Natural killer cell treated with Interleukin-12 subunit alpha and Interleukin-12 subunit beta and Interleukin-15 and Interleukin-18, amount 100 ng/mL, for 72 hours (primary cell): ENCODE data around the gene DTX1. TPM values are rescaled to one million over a fixed set of nuclear protein-coding genes. Genes with fewer than 3 reads are reported as not detected.

Experiments
- ATAC-seq, 2 donors: fragments of 150-1000 bp; cut with Tn5 transposase in 1 of 2; sonication (Bioruptor Pico), chemical (Tn5 transposase) in 1 of 2; 2 replicates each; pipeline ENCODE4 v1.10.0; 2021
- DNase-seq: peaks from one replicate; pipeline ENCODE4 v3.0.0; 2022; ENCODE audit warnings: low spot score
- H3K27ac Mint-ChIP-seq, 2 donors: 1 replicate in 1 of 2; 2 replicates in 1 of 2; pipeline ENCODE4 v1.8.0; 2022; ENCODE audit warnings: mixed read lengths in 2 of 2, mild to moderate bottlenecking in 1 of 2, moderate library complexity in 1 of 2
- H3K27me3 Mint-ChIP-seq, 2 donors: 1 replicate in 1 of 2; 2 replicates in 1 of 2; pipeline ENCODE4 v1.8.0; 2022; ENCODE audit warnings: mixed read lengths in 2 of 2
- H3K36me3 Mint-ChIP-seq: one replicate; pipeline ENCODE4 v1.8.0; 2022; ENCODE audit warnings: mixed read lengths
- H3K4me1 Mint-ChIP-seq, 2 donors: 1 replicate in 1 of 2; 2 replicates in 1 of 2; pipeline ENCODE4 v1.8.0; 2022; ENCODE audit warnings: low read depth in 2 of 2, mixed read lengths in 2 of 2, mild to moderate bottlenecking in 1 of 2
- H3K4me3 Mint-ChIP-seq: one replicate; pipeline ENCODE4 v1.8.0; 2022; ENCODE audit warnings: mixed read lengths
- H3K9me3 Mint-ChIP-seq: 2 replicates; pipeline ENCODE4 v1.8.0; 2022; ENCODE audit warnings: mixed read lengths
- total RNA-seq, 2 donors: library from RNA; stranded (reverse); gene quantifications; one replicate each; pipeline ENCODE4 v1.2.3, GENCODE V29; 2022

The DTX1 gene
- total RNA-seq, 2 donors from 2014 or later = 1.2 TPM; not detected in 1

DNA sequence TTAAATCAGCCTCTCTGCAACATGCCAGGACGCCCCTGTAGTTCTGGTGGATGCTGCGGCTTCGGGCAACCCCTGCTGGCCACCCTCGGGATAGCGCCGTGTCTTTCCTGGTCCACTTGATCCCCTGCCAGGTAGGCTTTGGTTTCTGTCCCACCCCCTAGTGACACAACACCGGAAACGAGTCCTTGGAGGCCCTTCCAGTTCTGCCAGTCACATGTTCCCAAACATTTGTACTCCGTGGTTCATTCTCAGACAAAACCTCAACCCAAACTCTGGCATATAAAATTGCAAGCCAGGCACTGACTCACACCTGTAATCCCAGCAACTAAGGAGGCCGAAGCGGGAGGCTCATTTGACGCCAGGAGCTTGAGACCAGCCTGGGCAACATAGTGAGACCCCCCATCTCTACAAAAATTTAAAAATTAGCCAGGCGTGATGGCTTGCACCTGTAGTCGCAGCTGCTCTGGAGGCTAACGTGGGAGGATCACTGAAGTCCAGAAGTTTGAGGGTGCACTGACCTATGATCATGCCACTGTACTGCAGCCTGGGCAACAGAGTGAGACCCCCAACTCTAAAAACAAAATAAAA, 42.0 kb downstream of the DTX1 start:
- H3K27ac Mint-ChIP-seq = no peak overlapping the region
- no peak for DNase-seq
- peak; percentile 55 to 64 for ATAC-seq
- no peak overlapping the region for H3K4me3 Mint-ChIP-seq
- H3K9me3 Mint-ChIP-seq = no peaks in the 10 kb centered on the region
- peaks cover 4 to 5% of the 10 kb centered on the region in 2 donors for H3K4me1 Mint-ChIP-seq
- H3K36me3 Mint-ChIP-seq = no peaks in the 10 kb centered on the region
- no peaks in the 10 kb centered on the region for H3K27me3 Mint-ChIP-seq

DNA sequence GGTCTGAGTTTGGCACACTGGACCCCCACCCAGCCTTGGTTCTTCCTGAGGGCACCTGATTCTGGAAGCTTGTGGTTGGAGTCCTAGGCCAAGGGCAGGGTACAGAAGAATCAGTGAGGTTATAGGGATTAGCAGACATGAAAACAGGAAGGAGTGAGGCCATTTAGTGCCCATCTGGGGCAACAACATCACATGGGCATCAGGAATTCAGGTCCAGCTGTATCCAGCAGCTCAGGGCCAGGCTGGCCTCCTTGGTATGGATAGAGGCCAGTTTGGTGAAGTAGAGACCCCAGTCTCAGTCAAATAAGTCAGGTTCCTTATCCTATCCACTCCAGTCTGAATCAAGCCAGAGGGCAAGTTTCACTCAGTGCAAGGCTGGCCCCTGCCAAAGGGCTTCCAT, 42.8 kb downstream of the DTX1 start:
- Mint-ChIP-seq H3K27ac (no peak overlapping the region), H3K36me3 (no peaks in the 10 kb centered on the region), H3K4me3 (no peak overlapping the region), H3K9me3 (no peaks in the 10 kb centered on the region), H3K27me3 (no peaks in the 10 kb centered on the region), H3K4me1 (peaks cover 4 to 5% of the 10 kb centered on the region in 2 donors)
- ATAC-seq (no peak), DNase-seq (no peak)

DNA sequence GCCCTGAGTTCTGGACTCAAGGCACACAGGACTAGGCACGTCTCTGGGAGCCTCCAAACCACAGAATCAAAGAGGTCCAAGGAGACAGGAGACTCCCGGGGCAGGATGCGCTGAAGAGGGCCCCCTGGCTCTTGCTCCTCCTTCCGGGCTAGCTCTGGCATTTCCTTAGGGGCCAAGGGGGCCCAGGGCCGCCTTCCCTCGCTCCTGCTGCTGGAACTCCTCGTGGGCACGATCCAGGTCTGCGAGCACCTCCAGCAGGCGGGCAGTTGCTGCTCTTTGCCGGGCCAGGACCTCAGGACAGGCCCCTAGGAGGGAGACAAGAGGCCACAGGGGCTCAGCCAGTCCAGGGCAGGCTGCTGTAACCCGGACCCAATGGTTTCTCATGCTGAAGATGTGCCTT, 43.2 kb downstream of the DTX1 start:
- H3K4me3 Mint-ChIP-seq = no peak overlapping the region
- H3K4me1 Mint-ChIP-seq = peaks cover 4 to 5% of the 10 kb centered on the region in 2 donors
- H3K27ac Mint-ChIP-seq = no peak overlapping the region
- no peak for DNase-seq
- H3K36me3 Mint-ChIP-seq = no peaks in the 10 kb centered on the region
- no peaks in the 10 kb centered on the region for H3K9me3 Mint-ChIP-seq
- ATAC-seq = no peak
- no peaks in the 10 kb centered on the region for H3K27me3 Mint-ChIP-seq

DNA sequence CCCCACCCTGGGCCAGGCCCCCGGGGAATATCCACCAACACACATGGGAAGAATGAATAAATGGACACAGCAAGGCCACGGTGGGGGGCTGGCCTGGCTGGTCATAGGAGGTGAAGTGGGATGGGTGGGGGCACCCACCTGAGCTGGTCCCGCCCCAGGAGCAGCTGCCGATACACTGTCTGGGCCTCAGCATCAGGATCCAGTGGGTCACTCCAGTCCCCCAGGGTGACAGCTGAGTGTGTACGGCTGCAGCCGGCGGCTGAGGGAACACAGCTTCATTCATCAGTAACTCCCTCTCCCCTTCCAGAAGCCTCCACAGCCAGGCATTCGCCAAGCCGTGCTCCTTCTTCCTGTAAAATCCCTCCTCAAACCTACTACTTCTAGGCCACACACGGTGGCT, 45.2 kb downstream of the DTX1 start:
- no peak for ATAC-seq
- peaks cover 0 to 8% of the 10 kb centered on the region in 2 donors for H3K27me3 Mint-ChIP-seq
- no peaks in the 10 kb centered on the region for H3K4me1 Mint-ChIP-seq
- no peaks in the 10 kb centered on the region for H3K9me3 Mint-ChIP-seq
- no peak overlapping the region for H3K27ac Mint-ChIP-seq
- DNase-seq = no peak
- H3K4me3 Mint-ChIP-seq = no peak overlapping the region
- H3K36me3 Mint-ChIP-seq = no peaks in the 10 kb centered on the region

DNA sequence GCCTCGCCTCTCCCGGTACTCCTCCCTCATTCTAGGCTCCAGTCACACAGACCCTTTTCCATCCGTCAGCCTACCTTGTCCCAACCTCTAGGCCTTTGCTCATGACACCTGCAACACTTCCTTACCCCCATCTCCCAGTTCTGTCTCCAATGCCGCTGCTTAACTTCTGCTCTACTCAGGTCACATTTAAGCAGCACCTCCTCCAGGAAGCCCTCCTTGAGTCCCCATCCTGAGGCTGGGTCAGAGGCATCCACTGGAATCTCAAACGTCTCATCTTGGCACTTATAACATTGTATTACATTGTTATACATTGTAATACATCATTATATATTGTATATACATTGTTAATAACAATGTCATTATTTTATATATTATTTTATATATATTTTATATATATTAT, 46.3 kb downstream of the DTX1 start:
- Mint-ChIP-seq H3K36me3 (no peaks in the 10 kb centered on the region), H3K9me3 (no peaks in the 10 kb centered on the region), H3K27ac (no peak overlapping the region), H3K4me1 (no peaks in the 10 kb centered on the region), H3K27me3 (peaks cover 0 to 8% of the 10 kb centered on the region in 2 donors), H3K4me3 (no peak overlapping the region)
- DNase-seq (no peak), ATAC-seq (no peak)

DNA sequence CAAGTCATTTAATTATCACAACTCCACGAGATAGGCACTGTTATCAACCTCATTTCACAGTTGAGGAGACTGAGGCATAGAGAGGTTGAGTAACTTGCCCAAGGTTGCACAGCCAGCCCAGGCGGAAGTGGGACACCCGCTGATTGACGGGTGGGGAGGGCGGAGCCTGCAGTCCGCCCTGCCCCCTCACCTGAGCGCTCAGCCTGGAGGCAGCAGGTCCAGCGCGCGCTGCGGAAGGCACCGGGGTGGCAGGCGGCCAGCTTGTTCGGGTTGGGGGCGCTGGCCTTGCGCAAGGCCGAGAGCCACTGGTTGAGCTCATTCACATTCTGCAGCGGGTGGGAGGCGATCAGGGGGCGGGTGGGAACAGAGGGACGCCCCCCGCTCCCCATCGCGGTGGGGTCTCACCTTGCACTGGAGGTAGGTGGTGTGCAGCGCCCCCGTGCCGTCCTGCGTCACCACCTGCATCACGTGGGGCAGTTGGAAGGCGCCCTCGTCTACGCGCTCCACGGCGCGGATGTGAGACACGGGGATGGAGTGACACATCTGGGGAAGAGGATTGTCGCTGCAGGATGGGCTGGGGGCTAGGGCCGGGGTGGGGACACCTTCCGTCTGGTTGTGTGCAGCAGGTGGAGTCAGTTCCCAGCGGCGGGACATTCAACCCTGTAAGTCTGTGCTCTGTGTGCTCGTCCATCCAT, 47.4 kb downstream of the DTX1 start:
- Mint-ChIP-seq H3K27ac (no peak overlapping the region), H3K4me1 (no peaks in the 10 kb centered on the region), H3K9me3 (no peaks in the 10 kb centered on the region), H3K36me3 (no peaks in the 10 kb centered on the region), H3K4me3 (peak overlapping the region; percentile 30), H3K27me3 (peaks cover 0 to 8% of the 10 kb centered on the region in 2 donors)
- DNase-seq = no peak
- ATAC-seq = peak; percentile 60 to 74

DNA sequence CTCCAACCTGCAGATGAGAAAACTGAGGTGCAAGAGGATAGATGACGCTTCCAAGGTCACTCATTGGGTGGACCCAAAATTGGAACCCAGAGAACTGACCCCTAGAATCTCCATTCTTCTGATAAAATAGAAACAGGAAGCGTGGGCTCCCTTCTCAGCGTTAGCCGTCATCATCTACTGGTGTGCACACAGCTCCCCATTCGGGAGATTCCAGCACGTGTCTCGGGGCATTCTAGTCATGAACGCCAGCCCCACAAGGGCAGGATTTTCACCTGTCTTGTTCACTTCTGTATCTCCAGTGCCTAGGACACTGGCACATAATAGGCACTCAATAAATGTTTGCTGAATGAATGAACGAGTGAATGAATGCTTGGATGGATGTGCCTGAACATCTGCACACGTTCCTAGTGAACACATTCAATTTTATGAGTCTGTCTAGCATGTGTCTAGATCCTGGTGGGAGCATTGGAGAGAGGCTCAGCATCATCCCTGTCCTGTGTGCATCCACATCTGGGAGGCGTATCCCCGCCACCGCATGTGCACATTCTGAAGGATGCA, 48.5 kb downstream of the DTX1 start:
- Mint-ChIP-seq H3K4me1 (no peaks in the 10 kb centered on the region), H3K9me3 (no peaks in the 10 kb centered on the region), H3K4me3 (no peak overlapping the region), H3K27me3 (peaks cover 0 to 8% of the 10 kb centered on the region in 2 donors), H3K27ac (no peak overlapping the region), H3K36me3 (no peaks in the 10 kb centered on the region)
- DNase-seq (no peak), ATAC-seq (no peak)

DNA sequence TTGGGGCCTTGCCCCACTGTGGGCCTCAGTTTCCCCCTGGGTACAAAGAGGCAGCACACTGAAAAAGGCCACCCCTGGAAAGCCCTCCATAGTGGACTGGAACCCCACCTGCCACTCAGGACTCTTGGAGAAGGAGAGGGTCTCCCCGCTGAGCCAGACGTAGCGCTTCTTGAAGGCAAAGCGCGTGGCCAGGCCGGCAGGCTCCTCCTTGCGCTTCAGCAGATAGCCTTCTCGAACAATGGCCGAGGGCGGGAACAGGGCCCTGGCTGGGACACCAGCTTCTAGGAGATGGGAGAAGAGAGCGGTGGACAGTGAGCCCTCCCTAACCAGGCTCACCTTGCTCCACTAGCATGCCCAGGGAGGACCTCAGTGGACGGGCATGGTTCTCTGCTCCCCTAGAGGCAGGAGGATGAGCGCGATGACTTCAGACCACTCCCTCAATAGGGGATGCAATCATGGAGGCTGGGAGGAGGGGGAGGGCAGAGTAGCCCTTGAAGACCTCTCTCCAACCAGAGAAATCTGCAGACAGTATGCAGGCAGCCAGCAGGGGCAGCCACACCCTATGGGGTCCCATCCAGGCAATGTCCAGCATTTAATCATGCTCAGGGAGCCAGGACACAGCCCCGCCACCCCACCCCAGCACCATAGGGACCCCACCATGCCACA, 49.2 kb downstream of the DTX1 start:
- Mint-ChIP-seq H3K36me3 (no peaks in the 10 kb centered on the region), H3K4me3 (no peak overlapping the region), H3K4me1 (peaks cover 0 to 3% of the 10 kb centered on the region in 2 donors), H3K27ac (no peak overlapping the region), H3K27me3 (peaks cover 0 to 8% of the 10 kb centered on the region in 2 donors), H3K9me3 (no peaks in the 10 kb centered on the region)
- ATAC-seq (no peak), DNase-seq (no peak)

DNA sequence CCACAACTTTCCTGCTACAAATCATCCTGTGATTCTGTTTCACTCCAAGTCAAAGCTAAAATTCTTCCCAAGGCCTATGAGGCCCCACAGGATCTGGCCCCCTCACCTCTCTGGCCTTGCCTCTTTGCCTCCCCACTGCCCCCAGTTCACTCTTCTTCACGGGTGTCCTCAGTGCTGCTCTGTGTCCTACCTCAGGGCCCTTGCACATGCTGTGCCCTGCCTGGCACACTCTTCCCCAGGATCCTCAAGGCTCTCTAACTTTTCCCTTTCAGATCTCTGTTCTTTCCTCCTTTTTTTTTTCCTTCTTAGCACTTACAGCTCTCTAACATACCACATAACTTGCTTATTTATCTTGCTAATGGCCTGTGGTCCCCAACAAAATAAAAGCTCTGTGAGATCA, 49.8 kb downstream of the DTX1 start:
- DNase-seq (no peak), ATAC-seq (no peak)
- Mint-ChIP-seq H3K4me3 (no peak overlapping the region), H3K36me3 (no peaks in the 10 kb centered on the region), H3K9me3 (no peaks in the 10 kb centered on the region), H3K27me3 (peaks cover 0 to 11% of the 10 kb centered on the region in 2 donors), H3K27ac (no peak overlapping the region), H3K4me1 (peaks cover 0 to 3% of the 10 kb centered on the region in 2 donors)

DNA sequence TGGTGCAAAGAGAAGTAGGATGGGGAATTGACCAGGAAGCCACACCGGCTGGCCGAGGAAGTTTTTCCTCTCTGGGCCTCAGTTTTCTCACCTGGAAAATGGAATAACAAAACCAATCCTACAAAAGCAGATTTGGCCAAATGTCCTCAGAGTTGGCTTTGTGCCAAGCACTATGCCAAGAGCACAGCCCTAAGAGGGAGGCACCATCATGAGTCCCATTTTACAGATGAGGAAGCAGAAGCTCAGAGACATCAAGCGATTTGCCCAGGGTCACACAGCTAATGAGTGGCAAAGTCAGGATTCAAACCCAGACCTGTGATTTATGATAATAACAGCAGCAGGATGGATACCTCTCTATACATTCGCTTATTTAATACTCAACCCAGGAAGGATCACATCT, 51.8 kb downstream of the DTX1 start:
- no peak for DNase-seq
- H3K4me1 Mint-ChIP-seq = peaks cover 0 to 3% of the 10 kb centered on the region in 2 donors
- peaks cover 0 to 15% of the 10 kb centered on the region in 2 donors for H3K27me3 Mint-ChIP-seq
- no peak for ATAC-seq
- H3K27ac Mint-ChIP-seq = no peak overlapping the region
- H3K9me3 Mint-ChIP-seq = no peaks in the 10 kb centered on the region
- H3K4me3 Mint-ChIP-seq = no peak overlapping the region
- no peaks in the 10 kb centered on the region for H3K36me3 Mint-ChIP-seq

DNA sequence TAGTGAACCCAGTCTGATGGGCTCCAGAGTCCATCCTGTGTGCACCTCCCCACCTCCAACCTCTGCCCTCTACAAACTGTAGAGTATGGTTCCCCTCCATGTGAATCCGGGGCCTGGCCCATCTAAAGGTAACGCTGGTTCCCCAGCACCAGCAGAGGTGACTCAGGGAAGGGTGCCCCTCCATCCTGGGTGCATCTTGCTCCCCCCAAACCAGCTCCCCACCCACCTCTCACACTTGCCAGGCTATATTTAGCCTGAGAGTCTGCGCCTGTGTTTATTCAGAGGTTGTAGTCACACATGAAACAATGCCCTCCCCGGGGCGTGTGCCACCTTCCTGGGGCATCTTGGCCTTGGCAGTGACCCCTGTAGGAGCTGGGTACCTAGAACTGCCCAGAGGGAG, 52.8 kb downstream of the DTX1 start:
- H3K27ac Mint-ChIP-seq = no peak overlapping the region
- no peak for ATAC-seq
- H3K27me3 Mint-ChIP-seq = peaks cover 0 to 15% of the 10 kb centered on the region in 2 donors
- H3K9me3 Mint-ChIP-seq = no peaks in the 10 kb centered on the region
- H3K36me3 Mint-ChIP-seq = no peaks in the 10 kb centered on the region
- no peak for DNase-seq
- H3K4me1 Mint-ChIP-seq = peaks cover 0 to 3% of the 10 kb centered on the region in 2 donors
- H3K4me3 Mint-ChIP-seq = no peak overlapping the region

DNA sequence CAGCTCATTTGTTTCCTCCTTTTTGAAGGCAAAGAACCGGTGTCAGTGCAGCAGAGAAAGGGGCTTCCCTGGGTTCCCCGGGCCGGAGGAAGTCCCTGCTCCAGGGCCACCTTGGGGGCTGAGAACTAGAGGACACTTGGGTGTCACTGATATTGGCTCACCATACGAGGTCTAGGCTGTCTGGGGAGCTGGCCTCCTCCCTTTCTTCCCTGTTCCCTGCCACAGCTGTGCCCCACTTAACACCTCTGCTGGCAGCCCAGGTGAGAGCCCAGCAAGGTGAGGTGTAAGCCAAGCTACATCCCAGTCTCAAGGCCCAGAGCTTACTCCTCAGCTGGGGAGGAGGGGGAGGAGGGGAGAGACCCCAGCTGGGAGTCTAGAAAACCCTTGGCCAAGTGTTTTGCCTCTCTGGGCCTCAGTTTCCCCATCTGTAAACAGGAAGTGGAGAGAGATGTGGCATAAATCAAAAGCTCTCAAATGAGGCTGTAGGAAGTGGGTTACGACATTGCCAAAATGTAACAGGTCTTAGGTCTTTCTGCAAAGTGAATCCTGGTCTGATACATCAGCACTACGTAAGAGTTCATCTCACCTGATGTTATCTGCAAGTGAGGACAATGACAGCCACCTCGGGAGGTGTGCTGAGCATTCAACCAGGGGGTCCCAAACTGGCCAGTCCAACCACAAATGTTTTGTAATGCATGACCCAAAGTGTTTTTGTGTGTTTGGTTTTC, 53.5 kb downstream of the DTX1 start:
- no peak overlapping the region for H3K27ac Mint-ChIP-seq
- DNase-seq (no peak), ATAC-seq (no peak)
- H3K4me3 Mint-ChIP-seq = no peak overlapping the region
- H3K36me3 Mint-ChIP-seq = no peaks in the 10 kb centered on the region
- H3K27me3 Mint-ChIP-seq = peaks cover 0 to 13% of the 10 kb centered on the region in 2 donors
- H3K4me1 Mint-ChIP-seq = peaks cover 0 to 3% of the 10 kb centered on the region in 2 donors
- no peaks in the 10 kb centered on the region for H3K9me3 Mint-ChIP-seq

DNA sequence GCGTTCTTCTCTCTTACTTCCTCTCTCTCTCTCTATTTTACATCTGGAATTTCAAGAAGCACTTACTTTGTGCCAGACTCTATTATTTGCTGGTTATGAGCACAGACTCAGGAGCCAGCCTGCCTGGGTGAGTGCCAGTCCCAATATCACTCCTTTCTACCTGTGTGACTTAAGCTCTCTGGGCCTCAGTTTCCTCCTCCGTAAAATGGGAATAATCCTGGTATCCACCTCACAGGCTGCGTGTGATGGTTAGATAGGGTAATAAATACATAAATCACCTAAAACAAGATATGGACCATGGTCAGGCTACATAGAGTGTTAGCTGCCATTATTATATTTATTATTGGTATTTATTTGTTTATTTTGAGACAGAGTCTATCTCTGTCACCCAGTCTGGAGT, 54.7 kb downstream of the DTX1 start:
- H3K4me1 Mint-ChIP-seq = peaks cover 0 to 3% of the 10 kb centered on the region in 2 donors
- no peak overlapping the region for H3K4me3 Mint-ChIP-seq
- DNase-seq (no peak), ATAC-seq (no peak)
- H3K27me3 Mint-ChIP-seq = peaks cover 0 to 10% of the 10 kb centered on the region in 2 donors
- H3K36me3 Mint-ChIP-seq = no peaks in the 10 kb centered on the region
- no peaks in the 10 kb centered on the region for H3K9me3 Mint-ChIP-seq
- H3K27ac Mint-ChIP-seq = no peak overlapping the region
